Measurements from ENCODE around the gene CLEC7A.

GRCh38 chr12:10095971-10096370 is 34.0 kb downstream of the CLEC7A start:
- TF ChIP-seq CTCF (IDR thresholded peaks at IDR 0.05) = no peak
- no peak for TF ChIP-seq SMC3 (IDR thresholded peaks at IDR 0.05)
- no peak for TF ChIP-seq POLR2A (IDR thresholded peaks at IDR 0.05; ENCODE audit: low read length)
- TF ChIP-seq MAX (IDR thresholded peaks at IDR 0.05) = no peak
